Endothelial cell of hepatic sinusoid (primary cell): Measurements from ENCODE around the gene TRIM71.

Experiments
- in situ Hi-C: cut with HindIII; loops from 2 replicates; pipeline ENCODE4 v1.10.0; 2017; ENCODE audit warnings: low sequenced_read_pairs

The TRIM71 gene

GRCh38 chr3:32862936-32863487 lies 45.2 kb downstream of the TRIM71 start:
- in situ Hi-C loops: no loop called here

- in situ Hi-C loops: no loop called here
Observed at GRCh38 chr3:32865383-32865782, 47.6 kb downstream of the TRIM71 start.

- in situ Hi-C loops: no loop called here
Observed at GRCh38 chr3:32866533-32866932, 48.7 kb downstream of the TRIM71 start.

GRCh38 chr3:32867954-32868353 lies 50.2 kb downstream of the TRIM71 start:
- in situ Hi-C loops: no loop called here

GRCh38 chr3:32868719-32869512 lies 51.1 kb downstream of the TRIM71 start:
- in situ Hi-C loops: no loop called here

GRCh38 chr3:32869513-32870047 lies 51.8 kb downstream of the TRIM71 start:
- in situ Hi-C loops: no loop called here

- in situ Hi-C loops: no loop called here
Observed at GRCh38 chr3:32870373-32871095, 52.7 kb downstream of the TRIM71 start.

GRCh38 chr3:32871273-32871672 lies 53.5 kb downstream of the TRIM71 start:
- in situ Hi-C loops: no loop called here

- in situ Hi-C loops: no loop called here
Observed at GRCh38 chr3:32872487-32873382, 54.9 kb downstream of the TRIM71 start.

- in situ Hi-C loops: no loop called here
Observed at GRCh38 chr3:32873531-32874130, 55.8 kb downstream of the TRIM71 start.

GRCh38 chr3:32876920-32877319 lies 59.1 kb downstream of the TRIM71 start:
- in situ Hi-C loops: no loop called here

- in situ Hi-C loops: no loop called here
Observed at GRCh38 chr3:32877598-32877997, 59.8 kb downstream of the TRIM71 start.

GRCh38 chr3:32880225-32880624 lies 62.4 kb downstream of the TRIM71 start:
- in situ Hi-C loops: no loop called here

GRCh38 chr3:32881624-32882023 lies 63.8 kb downstream of the TRIM71 start:
- in situ Hi-C loops: no loop called here

GRCh38 chr3:32882189-32882588 lies 64.4 kb downstream of the TRIM71 start:
- in situ Hi-C loops: no loop called here

GRCh38 chr3:32882603-32883025 lies 64.8 kb downstream of the TRIM71 start:
- in situ Hi-C loops: no loop called here

GRCh38 chr3:32883817-32884216 lies 66.0 kb downstream of the TRIM71 start:
- in situ Hi-C loops: no loop called here

GRCh38 chr3:32884591-32884990 lies 66.8 kb downstream of the TRIM71 start:
- in situ Hi-C loops: no loop called here

GRCh38 chr3:32885283-32885901 lies 67.6 kb downstream of the TRIM71 start:
- in situ Hi-C loops: no loop called here

- in situ Hi-C loops: no loop called here
Observed at GRCh38 chr3:32886296-32886695, 68.5 kb downstream of the TRIM71 start.
